D341Med (cell line): Measurements from ENCODE around the gene EXOG.
A peak's percentile ranks its signal among the peaks of the same experiment; 100 is the strongest.

Experiments used
- DNase-seq: peaks from one replicate; pipeline ENCODE4 v3.0.0; 2012; ENCODE audit warnings: low spot score

The EXOG gene

GRCh38 chr3:38545983-38546382, 49.8 kb downstream of the EXOG start:
- no peak for DNase-seq

- DNase-seq = peak; percentile 14
Measured at GRCh38 chr3:38548154-38548931, 52.2 kb downstream of the EXOG start.

GRCh38 chr3:38549082-38549481, 52.9 kb downstream of the EXOG start:
- no peak for DNase-seq

GRCh38 chr3:38549486-38549885, 53.3 kb downstream of the EXOG start:
- no peak for DNase-seq

- no peak for DNase-seq
Measured at GRCh38 chr3:38549957-38550840, 54.1 kb downstream of the EXOG start.

- DNase-seq = no peak
Measured at GRCh38 chr3:38551026-38551832, 55.1 kb downstream of the EXOG start.

- no peak for DNase-seq
Measured at GRCh38 chr3:38552364-38552763, 56.2 kb downstream of the EXOG start.

GRCh38 chr3:38553071-38553470, 56.9 kb downstream of the EXOG start:
- no peak for DNase-seq

- DNase-seq = no peak
Measured at GRCh38 chr3:38554127-38554827, 58.1 kb downstream of the EXOG start.

GRCh38 chr3:38555149-38555840, 59.2 kb downstream of the EXOG start:
- DNase-seq = no peak

GRCh38 chr3:38555926-38556325, 59.8 kb downstream of the EXOG start:
- DNase-seq = no peak

GRCh38 chr3:38556640-38557358, 60.7 kb downstream of the EXOG start:
- DNase-seq = no peak

GRCh38 chr3:38558864-38559263, 62.7 kb downstream of the EXOG start:
- DNase-seq = no peak

- DNase-seq = no peak
Measured at GRCh38 chr3:38560284-38560683, 64.1 kb downstream of the EXOG start.

GRCh38 chr3:38560996-38561717, 65.0 kb downstream of the EXOG start:
- DNase-seq = no peak

- no peak for DNase-seq
Measured at GRCh38 chr3:38561746-38562466, 65.8 kb downstream of the EXOG start.

GRCh38 chr3:38562467-38562925, 66.4 kb downstream of the EXOG start:
- no peak for DNase-seq

GRCh38 chr3:38563070-38563885, 67.1 kb downstream of the EXOG start:
- DNase-seq = no peak
